Small intestine (tissue), 16 donors: ENCODE data around the gene TUG1. TPM values are rescaled to one million over a fixed set of nuclear protein-coding genes. Genes with fewer than 3 reads are reported as not detected.

ENCODE experiments used
- DNase-seq, 2 donors: peaks; one replicate each; pipeline versions ENCODE4 v3.0.0 to v3.0.0-alpha.2; 2013
- FAIRE-seq: peaks from 2 replicates; lab custom pipeline; 2012; peaks lifted over from hg19 to GRCh38; lab: Jason Lieb, UNC
- H3K27ac ChIP-seq, 3 donors: one replicate each; pipeline ENCODE4 v1.5.1; 2013; ENCODE audit warnings: low read length in 2 of 3, mild to moderate bottlenecking in 2 of 3, control low read depth in 1 of 3, inconsistent platforms in 1 of 3, low read depth in 1 of 3, moderate library complexity in 1 of 3
- H3K27me3 ChIP-seq, 3 donors: one replicate each; pipeline ENCODE4 v1.6.1; 2013; ENCODE audit warnings: low read length in 3 of 3, inconsistent platforms in 1 of 3; ENCODE audit not compliant: control insufficient read depth in 3 of 3, insufficient read depth in 3 of 3
- H3K36me3 ChIP-seq, 3 donors: one replicate each; pipeline ENCODE4 v1.6.1; 2013; ENCODE audit warnings: low read length in 3 of 3, inconsistent platforms in 1 of 3, low read depth in 1 of 3, mild to moderate bottlenecking in 1 of 3, moderate library complexity in 1 of 3; ENCODE audit not compliant: control insufficient read depth in 3 of 3, insufficient read depth in 2 of 3
- H3K4me1 ChIP-seq, 3 donors: one replicate each; pipeline ENCODE4 v1.6.1; 2013; ENCODE audit warnings: low read length in 2 of 3, inconsistent platforms in 1 of 3, low read depth in 1 of 3, mild to moderate bottlenecking in 1 of 3, moderate library complexity in 1 of 3; ENCODE audit not compliant: control insufficient read depth in 3 of 3, insufficient read depth in 2 of 3
- H3K4me3 ChIP-seq, 3 donors: one replicate each; pipeline ENCODE4 v1.5.1; 2013; ENCODE audit warnings: low read length in 3 of 3, control low read depth in 1 of 3, inconsistent platforms in 1 of 3, low read depth in 1 of 3, mild to moderate bottlenecking in 1 of 3, moderate library complexity in 1 of 3
- H3K9me3 ChIP-seq, 2 donors: one replicate each; pipeline ENCODE4 v1.6.1; 2013; ENCODE audit warnings: low read depth in 1 of 2, low read length in 1 of 2; ENCODE audit not compliant: control insufficient read depth in 2 of 2, insufficient read depth in 1 of 2
- WGBS, 3 donors: extraction: QIAGEN DNeasy Blood & Tissue Kit; methylation state at CpG; one replicate each; pipeline ENCODE4 v1.1.7; 2013; 5-methylcytosine and 5-hydroxymethylcytosine counted together
- long read RNA-seq, 10 donors: transcript quantifications; one replicate each; lab custom pipeline, GENCODE V29; 2026
- polyA plus RNA-seq, 4 donors: library from polyadenylated mRNA; stranded (reverse) in 3 of 4; unstranded in 1 of 4; fragments of 200-250 nt in 3 of 4; fragments of 120-200 nt in 1 of 4; gene quantifications; one replicate each; pipeline versions ENCODE4 v1.2.1 to v1.2.3, GENCODE V29; 2013
- donor health status: healthy with polysubstance abuse.
- donor health status: control.
- donor health status: control.
- donor health status: Bipolar disorder and iron deficiency.
- donor health status: healthy.

Gene TUG1
- 100 to 1,000 TPM in 1 of 4 donors, 10 to 100 TPM in 3; 20.8 to 130 (median 28.8) TPM for polyA plus RNA-seq
- long read RNA-seq, donor 1, full-length matches to known transcripts: 82 of 88 reads
- long read RNA-seq, donor 1, partial matches to known transcripts: 6 of 88 reads
- long read RNA-seq, donor 1, other reads (novel, unspliced or antisense): 0 of 88 reads
- long read RNA-seq, donor 2, full-length matches to known transcripts: 15 of 15 reads
- long read RNA-seq, donor 2, partial matches to known transcripts: 0 of 15 reads
- long read RNA-seq, donor 2, other reads (novel, unspliced or antisense): 0 of 15 reads
- long read RNA-seq, donor 3, full-length matches to known transcripts: 34 of 34 reads
- long read RNA-seq, donor 3, partial matches to known transcripts: 0 of 34 reads
- long read RNA-seq, donor 3, other reads (novel, unspliced or antisense): 0 of 34 reads
- long read RNA-seq, donor 4, full-length matches to known transcripts: 1 of 1 reads
- long read RNA-seq, donor 4, partial matches to known transcripts: 0 of 1 reads
- long read RNA-seq, donor 4, other reads (novel, unspliced or antisense): 0 of 1 reads
- long read RNA-seq, donor 5, full-length matches to known transcripts: 13 of 13 reads
- long read RNA-seq, donor 5, partial matches to known transcripts: 0 of 13 reads
- long read RNA-seq, donor 5, other reads (novel, unspliced or antisense): 0 of 13 reads
- long read RNA-seq, donor 6, full-length matches to known transcripts: 45 of 45 reads
- long read RNA-seq, donor 6, partial matches to known transcripts: 0 of 45 reads
- long read RNA-seq, donor 6, other reads (novel, unspliced or antisense): 0 of 45 reads
- long read RNA-seq, donor 7, full-length matches to known transcripts: 46 of 46 reads
- long read RNA-seq, donor 7, partial matches to known transcripts: 0 of 46 reads
- long read RNA-seq, donor 7, other reads (novel, unspliced or antisense): 0 of 46 reads
- long read RNA-seq, donor 8, full-length matches to known transcripts: 3 of 3 reads
- long read RNA-seq, donor 8, partial matches to known transcripts: 0 of 3 reads
- long read RNA-seq, donor 8, other reads (novel, unspliced or antisense): 0 of 3 reads
- long read RNA-seq, donor 9, full-length matches to known transcripts: 9 of 9 reads
- long read RNA-seq, donor 9, partial matches to known transcripts: 0 of 9 reads
- long read RNA-seq, donor 9, other reads (novel, unspliced or antisense): 0 of 9 reads
- long read RNA-seq, donor 10, full-length matches to known transcripts: 70 of 70 reads
- long read RNA-seq, donor 10, partial matches to known transcripts: 0 of 70 reads
- long read RNA-seq, donor 10, other reads (novel, unspliced or antisense): 0 of 70 reads

- peaks cover 5 to 16% (median 10%) of the 10 kb centered on the region in 3 donors for H3K36me3 ChIP-seq
- DNase-seq (peak; percentile 99 to 100), FAIRE-seq (no peak)
- H3K27ac ChIP-seq: peak within 1 kb of the TSS; percentile 94 to 98 (median 94)
- no peaks in the 10 kb centered on the region for H3K27me3 ChIP-seq
- WGBS, 3 donors: 0 to 1% (median 0%) methylated on average over 49 to 67 of the region's 67 CpGs
- peaks cover 2 to 16% (median 12%) of the 10 kb centered on the region in 3 donors for H3K4me1 ChIP-seq
- peak within 1 kb of the TSS; percentile 86 to 97 (median 87) for H3K4me3 ChIP-seq
- H3K9me3 ChIP-seq: peaks cover 0 to 44% of the 10 kb centered on the region in 2 donors
These were observed at the start of gene TUG1 for GRCh38 chr22:30968924-30969531. Gene TUG1, plus strand, starts transcription at chr22:30969265.

GRCh38 chr22:30919973-30920372 lies 49.1 kb upstream of the TUG1 start:
- WGBS, 3 donors: 78 to 86% (median 85%) methylated on average over 7 of the region's 7 CpGs
- FAIRE-seq (no peak), DNase-seq (no peak)

GRCh38 chr22:30920407-30920806 lies 48.7 kb upstream of the TUG1 start:
- FAIRE-seq: no peak
- peaks cover 0 to 18% (median 0%) of the 10 kb centered on the region in 3 donors for H3K36me3 ChIP-seq
- no peaks in the 10 kb centered on the region for H3K27me3 ChIP-seq
- no peak overlapping the region for H3K4me3 ChIP-seq
- no peak overlapping the region for H3K27ac ChIP-seq
- peak; percentile 67 to 76 for DNase-seq
- no peaks in the 10 kb centered on the region for H3K9me3 ChIP-seq
- 1 to 2% (median 1%) methylated on average over 9 of the region's 9 CpGs for WGBS, 3 donors
- peaks cover 0 to 5% (median 0%) of the 10 kb centered on the region in 3 donors for H3K4me1 ChIP-seq

More at GRCh38 chr22:30919973-30920372, 49.1 kb upstream of the TUG1 start:
- Histone ChIP-seq H3K36me3 (peaks cover 0 to 15% (median 0%) of the 10 kb centered on the region in 3 donors), H3K27me3 (no peaks in the 10 kb centered on the region), H3K9me3 (peaks cover 0 to 2% of the 10 kb centered on the region in 2 donors), H3K27ac (no peak overlapping the region), H3K4me3 (no peak overlapping the region), H3K4me1 (peaks cover 0 to 5% (median 0%) of the 10 kb centered on the region in 3 donors)

- Histone ChIP-seq H3K27ac (no peak overlapping the region), H3K4me3 (peak overlapping the region in 2 of 3 donors; percentile 26 to 43), H3K9me3 (no peaks in the 10 kb centered on the region), H3K27me3 (no peaks in the 10 kb centered on the region), H3K4me1 (peaks cover 0 to 5% (median 0%) of the 10 kb centered on the region in 3 donors), H3K36me3 (peaks cover 0 to 24% (median 2%) of the 10 kb centered on the region in 3 donors)
- FAIRE-seq (no peak), DNase-seq (peak in 1 of 2 donors; percentile 10)
- WGBS, 3 donors: 43 to 64% (median 52%) methylated on average over 6 of the region's 6 CpGs
These were observed 48.0 kb upstream of the TUG1 start for GRCh38 chr22:30921108-30921507.

GRCh38 chr22:30922151-30922611 lies 46.9 kb upstream of the TUG1 start:
- Histone ChIP-seq H3K36me3 (peaks cover 0 to 34% (median 4%) of the 10 kb centered on the region in 3 donors), H3K27ac (peak overlapping the region in 1 of 3 donors; percentile 34), H3K9me3 (no peaks in the 10 kb centered on the region), H3K4me1 (peaks cover 0 to 5% (median 0%) of the 10 kb centered on the region in 3 donors), H3K4me3 (peak overlapping the region in 1 of 3 donors; percentile 43), H3K27me3 (no peaks in the 10 kb centered on the region)
- FAIRE-seq (no peak), DNase-seq (peak; percentile 70 to 76)
- WGBS, 3 donors: 52 to 61% (median 54%) methylated on average over 34 of the region's 34 CpGs

- peaks cover 0 to 5% (median 0%) of the 10 kb centered on the region in 3 donors for H3K4me1 ChIP-seq
- H3K27me3 ChIP-seq: no peaks in the 10 kb centered on the region
- WGBS, 3 donors: 91 to 93% (median 91%) methylated on average over 9 of the region's 9 CpGs
- DNase-seq (no peak), FAIRE-seq (no peak)
- no peak overlapping the region for H3K4me3 ChIP-seq
- H3K27ac ChIP-seq: no peak overlapping the region
- no peaks in the 10 kb centered on the region for H3K9me3 ChIP-seq
- H3K36me3 ChIP-seq: peaks cover 0 to 46% (median 7%) of the 10 kb centered on the region in 3 donors
These were observed 45.7 kb upstream of the TUG1 start for GRCh38 chr22:30923168-30923900.

GRCh38 chr22:30925667-30926066 lies 43.4 kb upstream of the TUG1 start:
- Histone ChIP-seq H3K4me3 (no peak overlapping the region), H3K9me3 (no peaks in the 10 kb centered on the region), H3K27ac (no peak overlapping the region), H3K36me3 (peaks cover 0 to 55% (median 8%) of the 10 kb centered on the region in 3 donors), H3K27me3 (no peaks in the 10 kb centered on the region), H3K4me1 (peaks cover 0 to 5% (median 0%) of the 10 kb centered on the region in 3 donors)
- no peak for FAIRE-seq
- 92 to 95% (median 94%) methylated on average over 5 of the region's 5 CpGs for WGBS, 3 donors
- DNase-seq: no peak
